Measurements from ENCODE around the gene ZNF730. TPM values are rescaled to one million over a fixed set of nuclear protein-coding genes. Genes with fewer than 3 reads are reported as not detected.

ZNF730 gene
- polyA plus RNA-seq, 1 donor from 2014 or later, result 21.3 TPM

DNA sequence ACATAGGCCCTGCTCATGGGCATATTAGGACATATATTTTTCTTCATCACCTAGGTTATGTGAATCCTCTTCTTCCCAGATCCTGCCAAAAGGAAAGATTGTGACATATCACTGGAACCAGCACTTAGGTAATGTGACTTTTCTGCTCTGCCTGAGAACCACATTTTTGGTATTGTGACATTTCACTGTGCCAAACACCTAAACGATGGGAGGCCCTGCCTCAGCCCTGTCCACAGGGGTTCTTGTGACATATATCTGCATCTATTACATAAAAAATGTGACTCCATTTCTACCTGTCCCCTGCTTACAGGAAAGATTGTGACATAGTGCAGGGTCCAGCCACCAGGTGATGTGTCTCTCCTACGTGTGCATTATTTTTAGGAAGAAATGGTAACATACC, 18.5 kb upstream of the ZNF730 start:
- no peaks in the 10 kb centered on the region for H3F3A ChIP-seq (ENCODE audit: insufficient read depth, low read length, poor library complexity, severe bottlenecking)
- H3K79me2 ChIP-seq (replicated peaks; ENCODE audit: insufficient read depth, low read length), result peaks cover 7% of the 10 kb centered on the region
- no peak for TF ChIP-seq RAD21 (conservative IDR thresholded peaks at IDR 0.05)
- TF ChIP-seq CTCF (IDR thresholded peaks at IDR 0.05; ENCODE audit: poor library complexity, severe bottlenecking), result no peak
- no peak overlapping the region for H3K27ac ChIP-seq (ENCODE audit: low read length)
- no peaks in the 10 kb centered on the region for H3K9me2 ChIP-seq (ENCODE audit: insufficient read depth, low read length)
- peaks cover 25% of the 10 kb centered on the region for H3K36me3 ChIP-seq (ENCODE audit: insufficient read depth, low read length)
- no peak overlapping the region for H3K9ac ChIP-seq (ENCODE audit: low read length)
- no peak overlapping the region for H3K4me3 ChIP-seq (ENCODE audit: low read length)
- peaks cover 15% of the 10 kb centered on the region for H3K9me3 ChIP-seq (ENCODE audit: low read length)
- no peak overlapping the region for H2AFZ ChIP-seq (ENCODE audit: low read depth, low read length)
- H3K4me2 ChIP-seq (ENCODE audit: low read length), result no peak overlapping the region
- H3K27me3 ChIP-seq (ENCODE audit: insufficient read depth, low read depth, low read length), result no peaks in the 10 kb centered on the region
- H4K20me1 ChIP-seq (ENCODE audit: insufficient read depth), result no peaks in the 10 kb centered on the region

GRCh38 chr19:23098988-23099387, 17.8 kb upstream of the ZNF730 start:
- Histone ChIP-seq H3K36me3 (ENCODE audit: insufficient read depth, low read length) (peaks cover 25% of the 10 kb centered on the region), H2AFZ (ENCODE audit: low read depth, low read length) (no peak overlapping the region), H3K27me3 (ENCODE audit: insufficient read depth, low read depth, low read length) (no peaks in the 10 kb centered on the region), H4K20me1 (ENCODE audit: insufficient read depth) (no peaks in the 10 kb centered on the region), H3K4me2 (ENCODE audit: low read length) (no peak overlapping the region), H3K4me3 (ENCODE audit: low read length) (no peak overlapping the region), H3K9me2 (ENCODE audit: insufficient read depth, low read length) (no peaks in the 10 kb centered on the region), H3K27ac (ENCODE audit: low read length) (no peak overlapping the region), H3K9me3 (ENCODE audit: low read length) (peaks cover 10% of the 10 kb centered on the region), H3K9ac (ENCODE audit: low read length) (no peak overlapping the region), H3K79me2 (replicated peaks; ENCODE audit: insufficient read depth, low read length) (peaks cover 4% of the 10 kb centered on the region), H3F3A (ENCODE audit: insufficient read depth, low read length, poor library complexity, severe bottlenecking) (no peaks in the 10 kb centered on the region)
- TF ChIP-seq CTCF (IDR thresholded peaks at IDR 0.05; ENCODE audit: poor library complexity, severe bottlenecking), result no peak
- no peak for TF ChIP-seq RAD21 (conservative IDR thresholded peaks at IDR 0.05)
- no peak for TF ChIP-seq TAF1 (IDR thresholded peaks at IDR 0.05; ENCODE audit: low read depth)
- TF ChIP-seq EZH2 (IDR thresholded peaks at IDR 0.05; ENCODE audit: borderline replicate concordance, insufficient read depth, low read length, poor library complexity, severe bottlenecking), result no peak
- TF ChIP-seq EP300 (conservative IDR thresholded peaks at IDR 0.05; ENCODE audit: poor library complexity, severe bottlenecking), result no peak
- no peak for TF ChIP-seq SMC3 (conservative IDR thresholded peaks at IDR 0.05; ENCODE audit: poor library complexity)
- no peak for TF ChIP-seq MXI1 (conservative IDR thresholded peaks at IDR 0.05; ENCODE audit: poor library complexity, severe bottlenecking)
- TF ChIP-seq POLR2AphosphoS5 (IDR thresholded peaks at IDR 0.05), result no peak
- TF ChIP-seq, protein P1, sequence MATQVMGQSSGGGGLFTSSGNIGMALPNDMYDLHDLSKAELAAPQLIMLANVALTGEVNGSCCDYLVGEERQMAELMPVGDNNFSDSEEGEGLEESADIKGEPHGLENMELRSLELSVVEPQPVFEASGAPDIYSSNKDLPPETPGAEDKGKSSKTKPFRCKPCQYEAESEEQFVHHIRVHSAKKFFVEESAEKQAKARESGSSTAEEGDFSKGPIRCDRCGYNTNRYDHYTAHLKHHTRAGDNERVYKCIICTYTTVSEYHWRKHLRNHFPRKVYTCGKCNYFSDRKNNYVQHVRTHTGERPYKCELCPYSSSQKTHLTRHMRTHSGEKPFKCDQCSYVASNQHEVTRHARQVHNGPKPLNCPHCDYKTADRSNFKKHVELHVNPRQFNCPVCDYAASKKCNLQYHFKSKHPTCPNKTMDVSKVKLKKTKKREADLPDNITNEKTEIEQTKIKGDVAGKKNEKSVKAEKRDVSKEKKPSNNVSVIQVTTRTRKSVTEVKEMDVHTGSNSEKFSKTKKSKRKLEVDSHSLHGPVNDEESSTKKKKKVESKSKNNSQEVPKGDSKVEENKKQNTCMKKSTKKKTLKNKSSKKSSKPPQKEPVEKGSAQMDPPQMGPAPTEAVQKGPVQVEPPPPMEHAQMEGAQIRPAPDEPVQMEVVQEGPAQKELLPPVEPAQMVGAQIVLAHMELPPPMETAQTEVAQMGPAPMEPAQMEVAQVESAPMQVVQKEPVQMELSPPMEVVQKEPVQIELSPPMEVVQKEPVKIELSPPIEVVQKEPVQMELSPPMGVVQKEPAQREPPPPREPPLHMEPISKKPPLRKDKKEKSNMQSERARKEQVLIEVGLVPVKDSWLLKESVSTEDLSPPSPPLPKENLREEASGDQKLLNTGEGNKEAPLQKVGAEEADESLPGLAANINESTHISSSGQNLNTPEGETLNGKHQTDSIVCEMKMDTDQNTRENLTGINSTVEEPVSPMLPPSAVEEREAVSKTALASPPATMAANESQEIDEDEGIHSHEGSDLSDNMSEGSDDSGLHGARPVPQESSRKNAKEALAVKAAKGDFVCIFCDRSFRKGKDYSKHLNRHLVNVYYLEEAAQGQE (IDR thresholded peaks at IDR 0.05; ENCODE audit: borderline replicate concordance), result no peak

Measured in neural cell (in vitro differentiated cells).